CD4-positive, alpha-beta T cell treated with Interleukin-15 for 1 hour (primary cell): ENCODE measurements around the gene NIBAN1.
"Not testable (repeated sequence)": the region's sequence is repeated elsewhere in the genome, so short reads cannot be mapped to it uniquely, and the experiment has no call there.

Experiments used
- DNase-seq: peaks from one replicate; pipeline ENCODE4 v3.0.0-alpha.2; 2020

NIBAN1 gene, protein sequence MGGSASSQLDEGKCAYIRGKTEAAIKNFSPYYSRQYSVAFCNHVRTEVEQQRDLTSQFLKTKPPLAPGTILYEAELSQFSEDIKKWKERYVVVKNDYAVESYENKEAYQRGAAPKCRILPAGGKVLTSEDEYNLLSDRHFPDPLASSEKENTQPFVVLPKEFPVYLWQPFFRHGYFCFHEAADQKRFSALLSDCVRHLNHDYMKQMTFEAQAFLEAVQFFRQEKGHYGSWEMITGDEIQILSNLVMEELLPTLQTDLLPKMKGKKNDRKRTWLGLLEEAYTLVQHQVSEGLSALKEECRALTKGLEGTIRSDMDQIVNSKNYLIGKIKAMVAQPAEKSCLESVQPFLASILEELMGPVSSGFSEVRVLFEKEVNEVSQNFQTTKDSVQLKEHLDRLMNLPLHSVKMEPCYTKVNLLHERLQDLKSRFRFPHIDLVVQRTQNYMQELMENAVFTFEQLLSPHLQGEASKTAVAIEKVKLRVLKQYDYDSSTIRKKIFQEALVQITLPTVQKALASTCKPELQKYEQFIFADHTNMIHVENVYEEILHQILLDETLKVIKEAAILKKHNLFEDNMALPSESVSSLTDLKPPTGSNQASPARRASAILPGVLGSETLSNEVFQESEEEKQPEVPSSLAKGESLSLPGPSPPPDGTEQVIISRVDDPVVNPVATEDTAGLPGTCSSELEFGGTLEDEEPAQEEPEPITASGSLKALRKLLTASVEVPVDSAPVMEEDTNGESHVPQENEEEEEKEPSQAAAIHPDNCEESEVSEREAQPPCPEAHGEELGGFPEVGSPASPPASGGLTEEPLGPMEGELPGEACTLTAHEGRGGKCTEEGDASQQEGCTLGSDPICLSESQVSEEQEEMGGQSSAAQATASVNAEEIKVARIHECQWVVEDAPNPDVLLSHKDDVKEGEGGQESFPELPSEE

GRCh38 chr1:184974056-184974836 is at the start of gene NIBAN1:
Gene NIBAN1, minus strand, starts transcription at chr1:184974508. Its CDS starts 152 bp downstream, at chr1:184974356.
- DNase-seq: peak; percentile 73

GRCh38 chr1:185017966-185018365 is 43.7 kb upstream of the NIBAN1 start:
- DNase-seq: no peak

GRCh38 chr1:185017338-185017737 is 43.0 kb upstream of the NIBAN1 start:
- DNase-seq: no peak

DNA sequence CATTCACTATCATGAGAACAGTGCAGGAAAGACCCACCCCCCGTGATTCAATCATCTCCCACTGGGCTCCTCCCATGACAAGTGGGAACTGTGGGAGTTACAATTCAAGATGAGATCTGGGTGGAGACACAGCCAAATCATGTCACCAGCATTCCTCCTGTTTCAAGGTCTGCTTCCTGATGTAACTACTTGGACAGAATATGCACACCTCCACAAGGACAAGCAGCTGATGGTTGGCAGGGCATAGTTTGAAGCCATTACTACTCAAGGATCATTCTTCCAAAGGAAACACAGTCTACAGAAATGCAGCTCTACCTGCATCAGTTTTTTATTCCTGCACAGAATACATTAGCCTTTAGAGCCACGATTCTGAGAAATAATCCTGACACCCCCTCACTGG is 42.6 kb upstream of the NIBAN1 start:
- DNase-seq: no peak

DNA sequence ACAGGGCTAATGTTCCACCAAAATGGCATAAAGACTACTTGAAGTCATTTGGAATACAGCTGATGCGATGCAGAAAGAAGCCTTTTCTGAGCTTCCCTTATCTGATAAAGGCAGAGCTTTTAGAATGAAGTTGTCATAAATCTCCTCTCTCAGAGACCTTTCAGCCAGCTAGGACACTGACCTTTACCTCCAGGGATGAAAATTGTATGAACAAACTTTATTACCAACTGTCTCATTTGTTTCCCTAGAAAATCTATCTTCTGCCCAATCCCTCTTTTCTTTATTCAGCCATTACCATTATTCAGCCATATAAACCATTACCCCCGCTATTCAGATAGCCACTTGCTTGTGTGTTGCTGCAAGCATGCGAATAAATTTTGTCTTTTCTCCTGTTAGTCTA is 41.3 kb upstream of the NIBAN1 start:
- no peak for DNase-seq

DNA sequence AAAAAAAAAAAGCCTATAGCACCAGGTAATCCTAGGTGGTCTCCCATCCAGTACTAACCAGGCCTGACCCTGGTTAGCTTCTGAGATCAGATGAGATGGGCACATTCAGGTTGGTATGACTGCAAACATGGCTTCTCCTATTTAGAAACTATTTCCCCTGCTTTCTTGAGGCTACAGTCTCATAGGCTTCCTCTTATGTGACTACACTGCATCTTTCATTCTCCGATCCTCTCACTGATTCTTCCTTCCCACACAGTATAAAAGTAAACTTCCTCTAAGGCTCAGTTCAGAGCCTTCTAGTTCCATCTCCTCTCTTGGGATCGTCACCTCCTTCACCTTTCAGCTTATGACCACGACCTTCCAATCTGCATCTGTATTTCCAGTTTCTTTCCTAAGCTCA is 40.6 kb upstream of the NIBAN1 start:
- no peak for DNase-seq

DNA sequence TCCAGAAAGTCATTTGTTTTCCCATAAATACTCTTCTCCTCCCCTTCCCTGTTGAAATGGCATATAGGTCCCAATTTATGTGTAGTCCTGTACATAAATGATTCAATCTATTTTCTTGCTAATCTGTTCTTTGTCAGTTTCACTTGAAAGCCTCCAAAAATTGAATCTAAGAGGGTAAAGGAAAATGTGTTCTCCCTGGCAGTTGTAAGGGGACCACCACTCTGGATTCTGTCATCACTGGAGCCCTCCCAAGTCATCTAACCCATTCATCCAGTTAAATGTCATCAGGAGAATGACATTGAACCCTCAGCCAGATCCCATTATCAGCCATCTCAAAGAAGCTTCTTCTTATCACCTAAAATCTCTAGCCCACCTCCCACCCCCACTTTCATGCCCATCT is 36.1 kb upstream of the NIBAN1 start:
- no peak for DNase-seq

DNA sequence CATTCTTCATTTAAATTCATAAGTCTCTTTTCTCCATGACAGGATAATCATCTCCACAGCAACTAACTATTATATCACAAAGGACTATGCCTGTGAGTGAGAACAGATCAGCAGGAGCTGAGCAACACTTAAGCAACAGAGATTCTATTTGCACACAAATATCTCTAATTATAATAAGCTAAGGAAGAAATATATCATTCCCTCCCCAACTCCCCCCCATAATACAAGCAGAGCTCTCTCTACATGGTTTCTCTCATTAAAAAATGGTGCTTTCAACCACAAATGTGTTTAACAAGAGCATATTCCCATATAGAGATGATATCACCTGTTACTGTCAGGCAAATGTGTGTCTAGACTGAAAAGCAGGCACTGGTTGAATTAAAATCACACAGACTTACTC is 34.5 kb upstream of the NIBAN1 start:
- DNase-seq: no peak

GRCh38 chr1:185001312-185001880 is 27.1 kb upstream of the NIBAN1 start:
- not testable (repeated sequence) for DNase-seq

GRCh38 chr1:184999974-185000373 is 25.7 kb upstream of the NIBAN1 start:
- DNase-seq: not testable (repeated sequence)

DNA sequence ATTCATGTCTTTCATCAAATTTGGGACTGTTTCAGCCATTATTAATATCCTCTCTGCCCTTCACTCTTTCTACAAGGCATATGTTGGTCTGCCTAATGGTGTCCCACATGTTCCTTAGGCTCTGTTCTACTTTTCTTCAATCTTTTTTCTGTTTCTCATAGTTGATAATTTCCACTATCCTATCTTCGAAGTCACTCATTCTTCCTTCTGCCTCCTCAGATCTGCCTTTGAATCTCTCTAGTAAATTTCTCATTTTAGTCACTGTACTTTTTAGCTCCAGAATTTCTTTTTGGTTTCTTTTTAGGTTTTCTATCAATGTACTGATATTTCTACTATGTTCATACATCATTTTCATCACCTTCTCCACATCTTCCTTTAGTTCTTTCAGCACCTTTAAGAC is 20.0 kb upstream of the NIBAN1 start:
- DNase-seq: no peak

GRCh38 chr1:184992271-184992670 is 18.0 kb upstream of the NIBAN1 start:
- no peak for DNase-seq

- no peak for DNase-seq
These were observed 15.9 kb upstream of the NIBAN1 start for GRCh38 chr1:184990204-184990603.

DNA sequence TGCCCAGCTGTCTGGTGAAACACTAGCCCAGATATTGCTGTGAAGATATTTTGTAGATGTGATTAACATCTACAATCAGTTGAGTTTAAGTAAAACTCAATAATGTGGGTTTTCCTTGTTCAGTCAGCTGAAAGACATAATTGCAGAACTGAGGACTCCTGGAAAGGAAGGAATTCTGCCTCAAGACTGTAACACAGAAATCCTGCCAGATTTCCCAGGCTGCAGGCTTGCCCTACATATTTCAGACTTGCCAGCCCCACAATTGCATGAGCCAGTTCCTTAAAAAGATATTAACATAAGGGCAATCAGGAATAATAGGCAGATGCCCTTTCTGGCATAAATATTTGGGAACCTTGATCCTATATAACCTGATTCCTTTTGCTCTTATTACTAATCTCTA is 14.2 kb upstream of the NIBAN1 start:
- no peak for DNase-seq

DNA sequence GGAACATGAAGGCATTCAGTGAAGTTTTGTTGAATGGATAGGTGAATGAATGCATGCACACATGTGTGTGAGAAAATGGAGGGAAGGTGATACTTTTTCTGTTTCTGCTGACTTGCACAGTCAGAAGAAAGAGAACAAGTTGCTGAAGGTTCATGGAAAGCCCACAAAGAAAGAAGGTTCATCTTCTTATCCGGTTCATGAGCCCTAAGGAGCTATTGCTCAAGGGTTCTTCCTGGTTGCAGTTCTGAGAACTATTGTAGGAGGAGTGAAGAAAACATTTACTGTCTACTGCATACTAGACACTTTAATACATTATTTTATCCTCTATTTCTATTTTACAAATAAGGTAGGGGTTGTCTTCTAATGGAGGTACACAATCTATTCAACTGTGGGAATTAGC is 13.4 kb upstream of the NIBAN1 start:
- no peak for DNase-seq

DNA sequence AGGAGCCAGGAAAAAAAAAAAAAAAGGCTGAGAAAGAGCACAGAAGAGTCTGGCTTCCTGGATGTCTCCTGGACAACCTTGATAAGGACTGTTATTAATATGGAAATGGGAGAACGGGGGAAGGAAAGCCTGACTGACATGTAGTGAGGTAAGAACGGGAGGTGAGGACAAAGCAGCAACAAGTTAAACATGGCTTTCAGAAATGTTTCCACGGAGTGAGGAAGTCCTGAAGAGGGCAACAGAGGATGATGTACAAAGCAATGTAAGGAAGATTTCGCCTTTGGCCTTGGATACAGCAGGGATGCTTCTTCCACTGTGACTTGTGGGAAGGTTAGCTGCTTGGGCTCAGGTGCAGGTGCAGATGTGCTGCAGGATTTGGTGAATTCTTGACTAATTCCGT is 11.9 kb upstream of the NIBAN1 start:
- no peak for DNase-seq

DNA sequence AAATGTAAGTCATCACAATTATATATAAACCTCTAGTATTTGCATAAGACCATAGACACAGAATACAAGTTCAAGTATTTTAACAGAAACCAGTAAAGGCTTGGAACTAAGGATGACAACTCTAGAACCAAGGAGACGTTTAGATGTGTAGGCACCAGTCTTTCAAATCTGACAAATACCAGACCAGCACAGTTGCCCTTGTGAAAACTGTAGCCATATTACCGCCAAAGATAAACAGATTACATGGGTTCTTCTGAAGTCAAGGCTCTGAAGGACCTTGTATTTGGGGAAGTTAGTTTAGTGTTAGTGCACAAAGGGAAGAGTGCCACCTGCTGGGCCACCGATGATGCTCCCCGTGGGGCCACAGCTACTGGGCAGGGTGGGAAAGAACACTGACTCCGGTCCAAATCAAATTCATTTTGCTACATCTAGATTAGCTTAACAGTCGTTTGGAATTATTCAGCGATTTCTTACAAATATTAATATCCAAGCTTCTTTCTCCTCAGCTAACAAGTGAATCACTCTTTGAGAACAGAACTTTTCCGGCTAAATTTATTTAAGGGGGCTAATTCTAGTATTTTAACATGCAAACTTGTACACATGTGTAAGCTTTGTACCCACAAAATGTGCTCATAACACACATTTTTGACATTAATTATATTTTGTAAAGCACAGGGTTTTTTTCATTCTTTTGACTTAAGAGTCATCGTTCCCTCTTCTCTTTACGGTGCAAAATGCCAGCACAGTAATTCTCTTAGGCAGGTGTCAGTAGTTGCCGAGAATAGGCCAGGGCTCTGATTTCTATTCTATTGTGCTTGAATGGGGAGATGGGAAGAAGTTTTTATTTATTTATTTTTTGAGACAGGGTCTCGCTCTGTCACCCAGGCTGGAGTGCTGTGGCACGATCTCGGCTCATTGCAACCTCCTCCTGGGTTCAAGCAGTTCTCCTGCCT is 8.0 kb upstream of the NIBAN1 start:
- peak; percentile 75 for DNase-seq

- no peak for DNase-seq
These were observed 6.4 kb upstream of the NIBAN1 start for GRCh38 chr1:184980726-184981125.

DNA sequence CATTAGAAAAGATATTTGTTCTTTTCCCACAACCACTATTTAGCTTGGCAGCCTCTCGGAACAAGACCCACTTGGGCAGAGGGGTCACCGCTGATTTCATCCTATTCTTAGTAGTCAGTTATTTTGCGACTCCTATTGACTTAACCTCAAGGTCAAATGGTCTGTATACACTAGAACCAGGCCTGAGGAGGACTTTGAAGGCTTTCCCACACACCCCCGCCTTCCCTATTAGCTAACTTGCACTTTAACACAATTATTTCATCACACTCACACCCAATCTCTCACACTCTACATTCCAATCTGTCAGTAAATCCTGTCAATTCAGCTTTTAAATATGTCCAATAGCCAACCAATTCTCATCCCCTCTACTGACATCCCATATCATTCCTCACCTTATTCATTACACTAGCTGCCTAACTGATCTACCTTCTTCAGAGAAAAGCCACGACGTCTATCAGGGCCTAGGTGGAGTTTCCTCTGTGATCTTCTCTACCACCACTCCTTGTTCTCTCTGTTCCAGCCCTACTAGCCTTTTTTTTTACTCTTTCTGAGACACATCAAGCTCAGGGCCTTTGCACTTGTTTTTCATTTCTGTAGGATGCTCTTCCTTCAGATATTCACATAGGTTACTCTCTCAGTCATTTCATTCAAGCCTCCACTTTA is 1.0 kb upstream of the NIBAN1 start:
- peak; percentile 37 for DNase-seq

GRCh38 chr1:184974837-184975115 is 468 bp upstream of the NIBAN1 start:
- DNase-seq: no peak
